PC-3 (cell line): ENCODE measurements around the gene UBASH3B. TPM values are rescaled to one million over a fixed set of nuclear protein-coding genes. Genes with fewer than 3 reads are reported as not detected.

ENCODE experiments used
- ATAC-seq: fragments of 200-7000 bp; cut with Tn5 transposase; 2 replicates; pipeline ENCODE4 v1.9.1; 2020; ENCODE audit warnings: mild to moderate bottlenecking, moderate library complexity
- BruUV-seq: library from RNA; stranded (reverse); fragments of 400-500 nt; replicated peaks from 2 replicates; lab custom pipeline; 2021; lab: Mats Ljungman, UMichigan
- CTCF ChIA-PET: fragments of 300-600 bp; sonication (Branson Sonifier 250); formaldehyde crosslinking; loops from one replicate; lab custom pipeline; 2022; ENCODE audit warnings: antibody characterized with exemption; lab: Charles Lee
- POLR2A ChIA-PET: fragments of 300-600 bp; sonication (Branson Sonifier 250); formaldehyde crosslinking; loops from one replicate; lab custom pipeline; 2022; ENCODE audit warnings: antibody characterized with exemption; ENCODE audit not compliant: unreplicated experiment; lab: Charles Lee
- DNase-seq: peaks from one replicate; pipeline ENCODE4 v3.0.0-alpha.2; 2015
- H2AFZ ChIP-seq: fragments of 300-600 bp; sonication (generic); 2 replicates; pipeline ENCODE4 v1.6.0; 2016; ENCODE audit warnings: antibody characterized with exemption, low read length
- H3F3A ChIP-seq: fragments of 300-600 bp; sonication (generic); one replicate; pipeline ENCODE4 v1.6.0; 2017; ENCODE audit warnings: antibody characterized with exemption, low read length, control low read depth, mild to moderate bottlenecking; ENCODE audit not compliant: unreplicated experiment
- H3K27ac ChIP-seq: fragments of 300-600 bp; sonication (generic); 2 replicates; pipeline ENCODE4 v1.5.1; 2016; ENCODE audit warnings: mild to moderate bottlenecking, low read length
- H3K27me3 ChIP-seq: fragments of 300-600 bp; sonication (generic); 2 replicates; pipeline ENCODE4 v1.6.1; 2016; ENCODE audit warnings: low read length, mixed read lengths
- H3K36me3 ChIP-seq: fragments of 300-600 bp; sonication (generic); 2 replicates; pipeline ENCODE4 v1.6.1; 2016; ENCODE audit warnings: low read depth, mixed run types, low read length, mixed read lengths
- H3K4me1 ChIP-seq: fragments of 300-600 bp; sonication (generic); 2 replicates; pipeline ENCODE4 v1.5.1; 2016; ENCODE audit warnings: low read length; ENCODE audit not compliant: insufficient read depth
- H3K4me2 ChIP-seq: fragments of 300-600 bp; sonication (generic); 2 replicates; pipeline ENCODE4 v1.6.0; 2016; ENCODE audit warnings: low read length
- H3K4me3 ChIP-seq: fragments of 300-600 bp; sonication (generic); 2 replicates; pipeline ENCODE4 v1.5.1; 2016; ENCODE audit warnings: mild to moderate bottlenecking, low read length, mixed read lengths
- H3K79me2 ChIP-seq: fragments of 300-600 bp; sonication (generic); 2 replicates; pipeline ENCODE4 v1.6.1; 2017; ENCODE audit warnings: low read length, mixed read lengths
- H3K9ac ChIP-seq: fragments of 300-600 bp; sonication (generic); 2 replicates; pipeline ENCODE4 v1.6.0; 2016; ENCODE audit warnings: mild to moderate bottlenecking, low read length
- H3K9me2 ChIP-seq: fragments of 300-600 bp; sonication (generic); replicated peaks from 2 replicates; pipeline ENCODE4 v1.6.1; 2016; ENCODE audit warnings: mixed run types, low read length, mixed read lengths
- H3K9me3 ChIP-seq: fragments of 300-600 bp; sonication (generic); 2 replicates; pipeline ENCODE4 v1.6.1; 2016; ENCODE audit warnings: low read length, mixed read lengths
- H4K20me1 ChIP-seq: fragments of 300-600 bp; sonication (generic); 2 replicates; pipeline ENCODE4 v1.6.1; 2016; ENCODE audit warnings: low read length, mixed read lengths
- EZH2 ChIP-seq: fragments of 300-600 bp; sonication (generic); IDR thresholded peaks from one replicate; pipeline ENCODE4 v1.6.1; 2017; ENCODE audit warnings: antibody characterized with exemption, mild to moderate bottlenecking, low read length; ENCODE audit not compliant: unreplicated experiment
- EZH2phosphoT487 ChIP-seq: fragments of 300-600 bp; sonication (generic); IDR thresholded peaks from 2 replicates; pipeline ENCODE4 v1.6.1; 2018; ENCODE audit warnings: mild to moderate bottlenecking, antibody characterized with exemption, low read length, borderline replicate concordance
- intact Hi-C: fragments of 100-400 bp; cut with micrococcal nuclease; formaldehyde crosslinking; loops from 2 replicates; pipeline ENCODE4 v1.9.0; 2023
- total RNA-seq: library from RNA; depleted of rRNA; stranded (reverse); fragments of >200 nt; gene quantifications from 2 replicates; pipeline ENCODE4 v1.2.3, GENCODE V29; 2014
- TF ChIP-seq, protein P1 (sequence below): fragments of 300-600 bp; sonication (generic); conservative IDR thresholded peaks from 2 replicates; pipeline ENCODE4 v1.5.1; 2017; ENCODE audit warnings: antibody characterized with exemption, low read depth, mild to moderate bottlenecking, low read length

Gene UBASH3B
- total RNA-seq, 1 experiment from 2014 or later, result 178 TPM

DNA sequence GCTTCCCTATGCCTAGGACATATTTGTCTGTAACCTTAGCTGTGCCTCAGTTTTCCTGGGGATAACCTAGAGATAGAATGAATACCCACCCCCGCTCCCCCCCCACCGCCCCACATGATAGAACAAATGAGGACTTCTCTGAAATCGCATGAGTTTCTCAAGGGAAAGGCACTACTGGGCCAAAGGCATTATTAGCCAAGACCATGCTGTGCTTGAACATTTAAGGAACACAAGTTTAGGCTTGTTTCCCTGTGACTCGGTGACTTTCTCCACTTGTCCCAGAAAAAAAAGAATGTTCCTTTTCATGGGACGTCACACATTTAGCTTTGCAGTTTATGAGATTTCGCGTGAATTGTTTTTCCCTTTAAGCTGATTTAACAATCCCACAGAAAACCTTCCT is 131.4 kb downstream of the UBASH3B start:
- no TSS peak for BruUV-seq
- no peak overlapping the region for H3K9ac ChIP-seq
- H3K36me3 ChIP-seq, result peaks cover 45% of the 10 kb centered on the region
- no peaks in the 10 kb centered on the region for H3K9me2 ChIP-seq
- no peak overlapping the region for H3K4me3 ChIP-seq
- H3K9me3 ChIP-seq, result no peaks in the 10 kb centered on the region
- no peak for DNase-seq
- no peak overlapping the region for H3K4me2 ChIP-seq
- TF ChIP-seq EZH2 (no peak), EZH2phosphoT487 (no peak)
- TF ChIP-seq, protein P1, sequence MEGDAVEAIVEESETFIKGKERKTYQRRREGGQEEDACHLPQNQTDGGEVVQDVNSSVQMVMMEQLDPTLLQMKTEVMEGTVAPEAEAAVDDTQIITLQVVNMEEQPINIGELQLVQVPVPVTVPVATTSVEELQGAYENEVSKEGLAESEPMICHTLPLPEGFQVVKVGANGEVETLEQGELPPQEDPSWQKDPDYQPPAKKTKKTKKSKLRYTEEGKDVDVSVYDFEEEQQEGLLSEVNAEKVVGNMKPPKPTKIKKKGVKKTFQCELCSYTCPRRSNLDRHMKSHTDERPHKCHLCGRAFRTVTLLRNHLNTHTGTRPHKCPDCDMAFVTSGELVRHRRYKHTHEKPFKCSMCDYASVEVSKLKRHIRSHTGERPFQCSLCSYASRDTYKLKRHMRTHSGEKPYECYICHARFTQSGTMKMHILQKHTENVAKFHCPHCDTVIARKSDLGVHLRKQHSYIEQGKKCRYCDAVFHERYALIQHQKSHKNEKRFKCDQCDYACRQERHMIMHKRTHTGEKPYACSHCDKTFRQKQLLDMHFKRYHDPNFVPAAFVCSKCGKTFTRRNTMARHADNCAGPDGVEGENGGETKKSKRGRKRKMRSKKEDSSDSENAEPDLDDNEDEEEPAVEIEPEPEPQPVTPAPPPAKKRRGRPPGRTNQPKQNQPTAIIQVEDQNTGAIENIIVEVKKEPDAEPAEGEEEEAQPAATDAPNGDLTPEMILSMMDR, result no peak
- H3K4me1 ChIP-seq, result peaks cover 17% of the 10 kb centered on the region; the same call in 1 of the 2 replicates
- no peak overlapping the region for H3K27ac ChIP-seq
- no peak for ATAC-seq
- no peaks in the 10 kb centered on the region for H4K20me1 ChIP-seq
- H3K79me2 ChIP-seq, result no peaks in the 10 kb centered on the region
- CTCF ChIA-PET, result no interaction called here
- H3F3A ChIP-seq, result no peaks in the 10 kb centered on the region
- intact Hi-C loops, result no loop called here
- no peak overlapping the region for H2AFZ ChIP-seq
- POLR2A ChIA-PET, result no interaction called here
- no peaks in the 10 kb centered on the region for H3K27me3 ChIP-seq

DNA sequence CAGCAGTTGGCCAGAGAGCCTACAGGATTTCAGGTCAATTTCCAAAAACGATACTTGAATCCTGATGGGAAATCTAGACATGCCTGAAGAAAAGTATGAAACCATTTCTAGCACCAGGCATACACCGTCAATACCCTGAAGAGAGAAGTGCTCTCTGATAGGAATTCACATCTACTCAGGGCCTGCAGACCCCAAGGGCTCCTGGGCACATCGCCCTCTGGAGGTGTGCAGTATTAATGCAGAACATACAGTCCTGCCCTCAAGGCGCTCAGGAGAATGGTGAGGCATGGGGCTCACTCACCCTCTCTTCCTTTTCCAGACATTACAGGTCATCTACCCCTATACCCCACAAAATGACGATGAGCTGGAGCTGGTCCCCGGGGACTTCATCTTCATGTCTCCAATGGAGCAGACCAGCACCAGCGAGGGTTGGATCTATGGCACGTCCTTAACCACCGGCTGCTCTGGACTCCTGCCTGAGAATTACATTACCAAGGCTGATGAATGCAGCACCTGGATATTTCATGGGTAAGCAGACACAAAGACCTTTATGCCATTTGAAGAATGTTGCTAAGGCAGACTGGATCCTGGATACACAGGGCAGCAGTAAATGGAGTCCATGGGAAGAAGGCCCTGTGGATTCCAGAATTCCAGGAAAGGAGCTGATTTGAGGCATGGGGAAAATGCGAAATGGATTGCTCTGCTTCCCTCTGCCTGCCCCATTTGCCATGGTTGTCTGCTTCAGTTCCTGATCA is 133.4 kb downstream of the UBASH3B start:
- Histone ChIP-seq H3K27me3 (no peaks in the 10 kb centered on the region), H3F3A (no peaks in the 10 kb centered on the region), H3K36me3 (peaks cover 30% of the 10 kb centered on the region; the same call in 1 of the 2 replicates), H3K9me2 (no peaks in the 10 kb centered on the region), H3K9me3 (no peaks in the 10 kb centered on the region), H2AFZ (no peak overlapping the region), H3K4me1 (peaks cover 19% of the 10 kb centered on the region; the same call in 1 of the 2 replicates), H3K4me3 (no peak overlapping the region), H3K27ac (no peak overlapping the region), H3K4me2 (no peak overlapping the region), H3K9ac (no peak overlapping the region), H3K79me2 (no peaks in the 10 kb centered on the region), H4K20me1 (no peaks in the 10 kb centered on the region)
- intact Hi-C loops, result no loop called here
- DNase-seq (no peak), ATAC-seq (no peak)
- no TSS peak for BruUV-seq
- CTCF ChIA-PET, result no interaction called here
- TF ChIP-seq, protein P1, result peak; percentile 54
- TF ChIP-seq EZH2phosphoT487, result no peak
- POLR2A ChIA-PET, result no interaction called here

DNA sequence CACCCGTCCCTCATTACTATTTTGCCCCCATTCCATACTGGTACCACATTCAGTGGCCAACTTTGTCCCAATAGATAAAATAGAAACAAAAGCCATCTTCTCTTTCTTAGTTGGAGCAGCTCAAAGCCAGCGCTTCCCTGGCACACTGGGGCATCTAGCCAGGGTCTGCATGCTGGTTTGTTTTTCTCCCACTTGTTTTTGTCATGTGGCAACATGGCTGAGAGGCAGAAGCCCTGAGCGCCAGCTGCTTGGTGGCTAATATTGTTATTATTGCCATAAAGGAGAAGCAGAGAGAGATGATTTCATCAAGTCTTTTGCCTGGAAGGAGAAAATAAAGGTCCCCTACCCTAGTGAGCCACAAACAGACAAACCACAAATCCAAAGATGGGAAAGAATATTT is 134.4 kb downstream of the UBASH3B start:
- Histone ChIP-seq H3K9ac (no peak overlapping the region), H3K9me2 (no peaks in the 10 kb centered on the region), H3K27me3 (no peaks in the 10 kb centered on the region), H3K36me3 (peaks cover 25% of the 10 kb centered on the region; the same call in 1 of the 2 replicates), H3K4me3 (no peak overlapping the region), H3K79me2 (no peaks in the 10 kb centered on the region), H3K27ac (no peak overlapping the region), H3K4me1 (peaks cover 10% of the 10 kb centered on the region; the same call in 1 of the 2 replicates), H4K20me1 (no peaks in the 10 kb centered on the region), H3K9me3 (no peaks in the 10 kb centered on the region), H3K4me2 (no peak overlapping the region), H2AFZ (no peak overlapping the region), H3F3A (no peaks in the 10 kb centered on the region)
- intact Hi-C loops, result no loop called here
- TF ChIP-seq EZH2 (no peak), EZH2phosphoT487 (no peak)
- TF ChIP-seq, protein P1, result no peak
- ChIA-PET CTCF (no interaction called here), POLR2A (no interaction called here)
- no TSS peak for BruUV-seq
- no peak for ATAC-seq
- no peak for DNase-seq
